Measurements from ENCODE around the gene WIZ.
A peak's percentile ranks its signal among the peaks of the same experiment; 100 is the strongest.

Gene WIZ

GRCh38 chr19:15466851-15467733 is 17.3 kb upstream of the WIZ start:
- DNase-seq (ENCODE audit: low spot score): no peak

GRCh38 chr19:15464394-15465385 is 14.9 kb upstream of the WIZ start, which contains the start of gene RASAL3:
Gene RASAL3, minus strand, starts transcription at chr19:15464544. Its CDS starts 186 bp downstream, at chr19:15464358.
- no peak for DNase-seq (ENCODE audit: low spot score)

GRCh38 chr19:15463861-15464371 is 14.2 kb upstream of the WIZ start:
- DNase-seq (ENCODE audit: low spot score): no peak

DNA sequence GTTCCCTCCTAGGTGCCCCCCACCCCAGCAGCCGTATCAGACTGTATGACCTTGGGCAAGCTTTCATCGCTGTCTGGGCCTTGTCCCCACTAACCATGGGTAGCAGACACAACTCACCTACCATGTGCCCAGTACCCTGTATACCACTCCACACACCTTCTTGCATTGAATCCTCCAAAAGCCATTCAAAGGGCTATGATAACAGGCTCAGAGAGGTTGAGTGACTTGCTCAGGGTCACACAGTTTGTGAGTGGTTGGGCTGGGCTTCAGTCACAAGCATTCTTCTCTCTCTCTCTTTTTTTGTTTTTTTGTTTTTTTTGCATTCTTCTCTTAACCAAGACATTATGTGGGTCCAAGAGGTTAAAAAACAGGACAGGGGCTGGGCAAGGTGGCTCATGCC is 11.9 kb upstream of the WIZ start:
- no peak for DNase-seq (ENCODE audit: low spot score)

- DNase-seq (ENCODE audit: low spot score): no peak
These were observed 8.1 kb upstream of the WIZ start for GRCh38 chr19:15457701-15458484.

DNA sequence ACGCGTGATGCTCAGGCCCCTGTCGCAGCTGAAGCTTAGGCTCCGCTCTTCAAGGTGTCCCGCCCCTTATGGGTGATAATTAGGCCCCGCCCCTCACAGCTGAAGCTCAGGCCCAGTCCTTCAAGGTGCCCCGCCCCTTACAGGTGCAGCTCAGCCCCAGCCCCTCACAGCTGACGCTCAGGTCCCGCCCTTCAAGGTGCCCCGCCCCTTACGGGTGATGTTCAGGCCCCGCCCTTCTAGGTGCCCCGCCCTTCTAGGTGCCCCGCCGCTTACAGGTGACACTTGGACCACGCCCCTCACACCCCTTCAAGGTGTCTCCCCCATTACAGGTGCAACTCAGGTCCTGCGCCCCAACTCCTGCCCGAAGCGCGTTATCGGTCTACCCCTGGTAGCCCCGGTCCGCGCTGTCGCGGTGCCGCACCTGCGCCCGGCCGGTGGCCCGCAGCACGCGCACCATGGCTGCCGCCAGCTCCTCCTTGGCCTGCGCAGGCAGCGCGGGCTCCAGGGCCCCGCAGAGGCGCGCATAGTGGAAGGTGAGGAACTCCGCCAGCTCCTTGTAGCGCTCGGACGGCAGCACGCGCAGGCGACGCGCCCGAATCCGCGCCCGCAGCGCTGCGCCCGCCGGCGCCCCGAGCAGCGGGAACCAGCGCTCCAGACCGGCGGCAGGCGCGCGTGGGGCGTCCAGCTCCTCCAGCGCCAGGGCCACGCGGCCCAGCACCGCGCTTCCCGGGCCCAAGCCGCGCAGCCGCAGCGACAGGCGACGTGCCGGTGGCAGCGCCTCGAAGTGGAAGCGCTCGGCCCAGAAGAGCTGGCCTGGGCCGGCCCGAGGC is 7.3 kb upstream of the WIZ start:
- no peak for DNase-seq (ENCODE audit: low spot score)

DNA sequence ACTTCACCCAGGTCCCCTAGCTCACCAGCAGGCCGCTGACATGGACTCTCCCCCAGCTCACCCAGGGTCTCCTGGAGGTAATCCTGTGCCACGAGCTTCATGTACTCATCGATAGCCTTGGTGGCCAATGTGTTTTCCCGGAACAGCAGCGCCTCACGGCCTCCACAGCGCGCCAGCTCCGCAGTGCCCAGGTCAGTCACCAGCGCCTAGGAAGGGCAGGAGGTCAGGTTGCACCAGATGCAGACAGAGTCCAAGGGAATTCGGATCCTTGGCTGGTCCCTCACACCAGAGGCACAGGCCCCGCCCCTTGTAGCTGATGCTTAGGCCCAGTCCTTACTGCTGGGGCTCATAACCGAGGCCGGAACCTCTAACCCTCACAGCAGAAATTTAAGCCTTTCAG is 6.7 kb upstream of the WIZ start:
- DNase-seq (ENCODE audit: low spot score): no peak

- DNase-seq (ENCODE audit: low spot score): no peak
These were observed 6.2 kb upstream of the WIZ start for GRCh38 chr19:15455996-15456395.

DNA sequence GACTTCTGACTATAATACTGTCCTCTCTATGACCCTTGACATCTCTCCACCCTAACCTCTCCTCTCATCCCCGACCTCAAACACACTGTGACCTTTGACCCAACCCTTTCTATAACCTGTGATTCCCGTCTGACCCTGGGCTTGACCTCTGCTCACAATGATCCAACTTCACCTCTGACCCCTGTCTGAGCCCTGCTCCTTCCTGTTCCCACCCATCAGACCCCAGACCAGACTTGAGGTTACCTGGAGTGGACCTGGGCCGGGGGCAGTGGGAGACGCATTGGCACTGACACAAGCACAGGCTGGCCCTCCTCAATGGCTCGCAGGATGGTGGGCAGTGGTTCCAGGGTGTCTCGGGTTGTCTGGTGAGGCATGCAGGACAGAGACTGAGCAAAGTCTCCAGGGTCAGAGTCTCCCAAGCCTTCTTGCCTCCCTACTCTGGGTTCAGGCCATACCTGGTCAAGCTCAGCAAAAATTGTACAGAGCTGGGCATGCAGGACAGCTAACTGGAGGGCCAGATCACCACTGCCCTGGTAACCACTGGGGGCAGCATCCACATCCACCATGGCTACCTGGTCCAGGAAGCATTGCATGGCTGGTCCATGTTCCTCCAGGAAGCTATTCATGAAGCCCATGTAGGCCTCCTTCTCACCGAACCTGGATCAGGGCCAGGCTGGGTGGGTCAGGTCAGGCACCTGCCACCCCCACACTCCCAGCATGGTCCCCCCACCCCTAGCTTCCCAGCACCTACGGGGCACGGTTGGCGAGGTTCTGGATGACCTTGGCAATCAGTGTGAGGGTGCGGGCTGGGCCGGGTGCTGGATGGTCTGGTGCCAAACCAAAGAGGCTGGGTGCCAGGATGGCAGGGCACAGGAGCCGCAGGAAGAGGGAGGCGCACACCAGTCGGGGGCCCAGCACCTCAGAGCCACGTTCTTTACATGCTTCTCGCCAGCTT is 4.4 kb upstream of the WIZ start:
- no peak for DNase-seq (ENCODE audit: low spot score)

GRCh38 chr19:15453091-15453578 is 3.4 kb upstream of the WIZ start:
- DNase-seq (ENCODE audit: low spot score): no peak

GRCh38 chr19:15452111-15453047 is 2.6 kb upstream of the WIZ start:
- peak; percentile 87 for DNase-seq (ENCODE audit: low spot score)

DNA sequence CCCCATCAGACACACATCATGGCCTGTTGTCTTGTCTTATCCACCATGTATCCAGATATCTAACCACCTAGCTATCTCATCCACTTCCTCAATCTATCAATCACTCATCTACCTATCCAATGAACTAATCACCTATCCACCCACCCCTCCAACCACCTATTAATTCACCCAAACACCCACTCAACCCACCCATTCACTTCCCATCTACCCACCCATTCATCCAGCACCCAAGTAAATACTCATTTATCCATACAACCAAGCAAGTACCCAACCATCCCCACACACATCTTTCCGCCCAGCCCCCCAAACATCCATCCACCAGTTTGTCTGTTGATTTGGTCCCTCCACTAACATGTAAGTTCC is 753 bp upstream of the WIZ start:
- DNase-seq (ENCODE audit: low spot score): no peak

- DNase-seq (ENCODE audit: low spot score): peak; percentile 50
These were observed 757 bp downstream of the WIZ start for GRCh38 chr19:15448778-15449619.

DNA sequence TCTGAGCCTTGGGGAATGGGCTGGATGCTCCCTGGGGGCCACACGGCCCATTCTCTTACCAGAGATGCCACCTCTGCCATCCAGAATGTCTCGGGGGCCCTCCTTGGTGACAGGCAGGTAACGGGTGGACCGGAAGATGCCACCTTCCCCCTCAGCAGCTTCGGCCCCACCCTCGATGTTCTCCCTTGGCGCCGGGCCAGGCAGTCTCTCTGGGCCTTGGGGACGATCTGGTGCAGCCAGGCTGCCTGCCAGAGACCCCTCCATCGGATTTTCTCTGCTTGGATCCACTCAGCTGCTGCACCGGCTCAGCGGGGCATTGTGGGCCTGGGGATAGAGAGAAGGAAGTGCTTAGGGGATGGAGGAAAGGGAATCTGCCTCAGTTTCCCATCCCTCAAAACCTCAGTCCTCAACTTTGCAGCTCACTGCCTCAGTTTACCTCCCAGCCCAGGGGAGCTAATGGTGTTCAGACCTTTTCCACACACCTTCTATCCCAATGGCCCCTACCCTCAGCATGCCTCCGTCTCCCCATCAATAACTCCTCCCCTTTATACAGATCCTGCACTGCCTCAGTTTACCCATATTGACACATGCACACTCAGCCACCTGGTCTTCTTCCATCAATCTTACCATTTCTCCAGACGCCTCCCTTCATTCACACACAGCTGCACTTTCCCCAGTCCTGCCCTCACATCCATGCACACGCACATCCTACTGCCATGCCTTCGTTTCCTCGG is 1.5 kb downstream of the WIZ start:
- DNase-seq (ENCODE audit: low spot score): no peak

GRCh38 chr19:15447057-15447456 is 2.7 kb downstream of the WIZ start:
- no peak for DNase-seq (ENCODE audit: low spot score)

GRCh38 chr19:15445807-15446376 is 3.9 kb downstream of the WIZ start:
- DNase-seq (ENCODE audit: low spot score): no peak
